ENCODE results near the gene NOL3.

- TF ChIP-seq FOXJ3 (CRISPR knock-in tag; IDR thresholded peaks at IDR 0.05) (no peak), MXI1 (IDR thresholded peaks at IDR 0.05; ENCODE audit: low read depth, low read length) (no peak), CTCF (IDR thresholded peaks at IDR 0.05) (peak; percentile 70), EP300 (IDR thresholded peaks at IDR 0.05; ENCODE audit: borderline replicate concordance in 1 of 2, low read depth in 1 of 2, low read length in 1 of 2) (no peak), USF1 (IDR thresholded peaks at IDR 0.05; ENCODE audit: borderline replicate concordance, low read depth) (no peak), RAD21 (IDR thresholded peaks at IDR 0.05; ENCODE audit: low read length) (peak; percentile 44), POLR2AphosphoS5 (IDR thresholded peaks at IDR 0.05; ENCODE audit: low read depth, low read length) (no peak), TCF12 (IDR thresholded peaks at IDR 0.05) (no peak), TAF1 (IDR thresholded peaks at IDR 0.05; ENCODE audit: borderline replicate concordance, low read depth, low read length) (no peak), ELF1 (IDR thresholded peaks at IDR 0.05) (no peak), NFIC (IDR thresholded peaks at IDR 0.05; ENCODE audit: borderline replicate concordance) (no peak), FOSL2 (IDR thresholded peaks at IDR 0.05; ENCODE audit: borderline replicate concordance, low read depth) (no peak)
Observed at GRCh38 chr16:67169642-67170167, 633 bp upstream of the NOL3 start.
